NT2/D1 (cell line): ENCODE results near the gene C3orf49.

Experiments used
- DNase-seq: peaks from one replicate; pipeline ENCODE4 v3.0.0-alpha.2; 2011; ENCODE audit warnings: low read depth, low spot score
- H3K27me3 ChIP-seq: 2 replicates; pipeline ENCODE4 v1.6.0; 2011; ENCODE audit warnings: mild to moderate bottlenecking; ENCODE audit not compliant: insufficient read length, insufficient read depth
- H3K36me3 ChIP-seq: 2 replicates; pipeline ENCODE4 v1.6.1; 2011; ENCODE audit warnings: mild to moderate bottlenecking, low read length, mixed read lengths; ENCODE audit not compliant: insufficient read depth, insufficient read length
- H3K4me1 ChIP-seq: 2 replicates; pipeline ENCODE4 v1.5.1; 2011; ENCODE audit not compliant: insufficient read depth, insufficient read length
- H3K4me3 ChIP-seq: 2 replicates; pipeline ENCODE4 v1.5.1; 2011; ENCODE audit warnings: low read depth; ENCODE audit not compliant: insufficient read length
- H3K9ac ChIP-seq: 2 replicates; pipeline ENCODE4 v1.6.0; 2011; ENCODE audit warnings: low read depth; ENCODE audit not compliant: insufficient read length
- H3K9me3 ChIP-seq: 2 replicates; pipeline ENCODE4 v1.5.1; 2011; ENCODE audit warnings: mild to moderate bottlenecking, low read length; ENCODE audit not compliant: insufficient read depth
- SUZ12 ChIP-seq: IDR thresholded peaks from 2 replicates; pipeline ENCODE4 v1.6.1; 2011; ENCODE audit not compliant: insufficient read length, insufficient read depth; ENCODE audit errors: extremely low read depth
- YY1 ChIP-seq: IDR thresholded peaks from 2 replicates; pipeline ENCODE4 v1.6.1; 2011; ENCODE audit not compliant: insufficient read length, insufficient read depth
- ZNF274 ChIP-seq: IDR thresholded peaks from 2 replicates; pipeline ENCODE4 v1.6.1; 2011; ENCODE audit warnings: mild to moderate bottlenecking, low read depth, low read length

The C3orf49 gene

GRCh38 chr3:63863150-63864007 is 44.3 kb downstream of the C3orf49 start, which contains the start of the genes ATXN7 and THOC7:
Gene ATXN7 (plus strand): TSS chr3:63863867. CDS start chr3:63912599, 48,732 bp downstream.
Gene THOC7 (minus strand): TSS chr3:63863805. CDS start chr3:63863790, 15 bp downstream.
- no peaks in the 10 kb centered on the region for H3K9me3 ChIP-seq
- peaks cover 3% of the 10 kb centered on the region for H3K4me1 ChIP-seq
- peak within 1 kb of the TSS; percentile 88 for H3K4me3 ChIP-seq
- TF ChIP-seq SUZ12 (no peak), ZNF274 (no peak), YY1 (no peak)
- H3K27me3 ChIP-seq = no peaks in the 10 kb centered on the region
- H3K36me3 ChIP-seq = peaks cover 14% of the 10 kb centered on the region
- peak; percentile 28 for DNase-seq
- peak within 1 kb of the TSS; percentile 91 for H3K9ac ChIP-seq

DNA sequence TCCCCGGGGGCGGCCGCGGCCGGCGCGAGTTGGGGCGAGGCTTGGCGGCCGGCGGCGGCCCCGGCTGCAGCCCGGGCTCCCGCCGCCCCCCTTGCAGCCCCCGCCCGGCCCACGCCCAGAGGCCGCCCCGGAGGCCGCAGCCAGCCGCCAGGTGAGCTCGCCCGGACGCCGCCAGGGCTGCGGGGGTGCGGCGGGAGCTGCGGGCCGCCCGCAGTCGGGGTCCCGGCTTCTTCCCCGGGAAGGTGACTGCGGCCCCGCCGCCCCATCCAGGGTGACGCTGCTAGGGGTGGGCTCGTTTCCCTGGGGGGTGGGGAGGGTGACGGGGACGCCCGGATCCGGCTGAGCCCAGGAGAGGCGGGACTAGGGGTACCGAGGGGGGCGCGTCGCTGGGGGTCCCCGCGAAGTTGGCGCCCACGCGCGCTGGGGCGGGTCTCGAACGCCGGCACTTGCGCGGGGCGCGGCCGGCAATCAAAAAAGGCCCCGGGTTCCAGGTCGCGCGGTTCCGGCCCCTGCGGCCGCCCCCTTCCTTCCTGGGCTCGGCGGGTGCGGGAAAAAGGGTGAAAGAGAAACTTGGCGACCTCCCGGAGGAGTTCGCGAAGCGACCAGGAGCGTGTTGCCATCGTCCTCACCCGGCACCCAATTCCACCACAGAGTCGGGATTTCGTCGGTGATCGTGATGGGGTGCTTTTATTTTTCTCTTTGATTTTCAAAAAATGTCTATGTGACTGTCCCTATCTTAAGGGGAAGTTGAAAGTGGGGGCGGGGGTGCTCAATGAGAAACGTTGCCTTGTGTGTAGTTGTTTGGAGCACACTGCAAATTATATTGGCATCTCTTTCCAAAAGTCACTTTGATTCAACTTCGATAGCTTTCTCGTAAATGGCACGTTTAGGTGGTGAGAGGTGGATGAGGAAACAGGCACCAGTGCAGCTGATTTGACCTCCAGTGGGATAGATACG is 45.2 kb downstream of the C3orf49 start:
- DNase-seq = no peak
- Histone ChIP-seq H3K36me3 (peaks cover 14% of the 10 kb centered on the region), H3K4me3 (peak overlapping the region; percentile 68), H3K9ac (peak overlapping the region; percentile 83), H3K9me3 (no peaks in the 10 kb centered on the region), H3K27me3 (no peaks in the 10 kb centered on the region), H3K4me1 (peaks cover 3% of the 10 kb centered on the region)
- no peak for TF ChIP-seq YY1
- no peak for TF ChIP-seq ZNF274
- TF ChIP-seq SUZ12 = no peak

DNA sequence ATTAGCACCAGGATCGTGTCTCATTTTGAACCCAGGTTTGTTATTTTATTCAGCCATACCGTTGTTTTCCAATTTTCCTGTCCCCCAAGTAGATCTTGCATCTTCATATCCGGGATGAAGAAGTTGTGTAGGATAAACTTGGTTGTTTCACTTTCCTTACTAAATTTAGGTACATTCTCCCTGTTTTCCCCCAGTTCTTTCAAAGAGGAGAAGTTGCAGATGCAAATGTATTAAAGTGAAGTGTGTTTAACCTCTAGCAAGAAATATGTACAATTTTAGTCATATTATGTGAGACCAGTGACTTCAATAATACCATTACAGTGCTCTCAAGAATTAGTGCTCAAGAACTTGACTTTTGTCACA is 45.8 kb downstream of the C3orf49 start:
- H3K4me1 ChIP-seq = peaks cover 3% of the 10 kb centered on the region
- TF ChIP-seq SUZ12 (no peak), YY1 (no peak), ZNF274 (no peak)

DNA sequence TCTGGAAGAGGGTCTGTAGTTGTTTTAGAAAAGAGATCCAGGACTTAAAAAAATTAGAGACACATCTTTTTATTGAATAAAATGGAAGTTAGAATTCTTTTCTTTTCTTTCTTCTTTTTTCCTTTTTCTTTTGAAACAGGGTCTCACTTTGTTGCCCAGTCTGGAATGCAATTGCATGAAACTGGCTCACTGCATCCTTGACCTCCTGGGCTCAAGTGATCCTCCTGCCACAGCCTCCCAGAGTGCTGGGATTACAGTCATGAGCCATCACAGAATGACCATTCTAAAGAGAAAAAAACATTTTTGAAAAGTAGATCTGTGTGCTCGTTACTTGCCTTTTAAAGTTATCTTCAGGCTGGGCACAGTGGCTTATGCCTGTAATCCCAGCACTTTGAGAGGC is 48.1 kb downstream of the C3orf49 start:
- no peak for DNase-seq
- Histone ChIP-seq H3K27me3 (no peaks in the 10 kb centered on the region), H3K4me1 (no peaks in the 10 kb centered on the region), H3K9me3 (no peaks in the 10 kb centered on the region), H3K36me3 (peaks cover 19% of the 10 kb centered on the region), H3K9ac (no peak overlapping the region), H3K4me3 (no peak overlapping the region)
- TF ChIP-seq SUZ12 (no peak), YY1 (no peak), ZNF274 (no peak)

More for the DNA sequence above, 45.8 kb downstream of the C3orf49 start:
- Histone ChIP-seq H3K4me3 (peak overlapping the region; percentile 68), H3K27me3 (no peaks in the 10 kb centered on the region), H3K9me3 (no peaks in the 10 kb centered on the region), H3K9ac (peak overlapping the region; percentile 83), H3K36me3 (peaks cover 19% of the 10 kb centered on the region)
- no peak for DNase-seq

DNA sequence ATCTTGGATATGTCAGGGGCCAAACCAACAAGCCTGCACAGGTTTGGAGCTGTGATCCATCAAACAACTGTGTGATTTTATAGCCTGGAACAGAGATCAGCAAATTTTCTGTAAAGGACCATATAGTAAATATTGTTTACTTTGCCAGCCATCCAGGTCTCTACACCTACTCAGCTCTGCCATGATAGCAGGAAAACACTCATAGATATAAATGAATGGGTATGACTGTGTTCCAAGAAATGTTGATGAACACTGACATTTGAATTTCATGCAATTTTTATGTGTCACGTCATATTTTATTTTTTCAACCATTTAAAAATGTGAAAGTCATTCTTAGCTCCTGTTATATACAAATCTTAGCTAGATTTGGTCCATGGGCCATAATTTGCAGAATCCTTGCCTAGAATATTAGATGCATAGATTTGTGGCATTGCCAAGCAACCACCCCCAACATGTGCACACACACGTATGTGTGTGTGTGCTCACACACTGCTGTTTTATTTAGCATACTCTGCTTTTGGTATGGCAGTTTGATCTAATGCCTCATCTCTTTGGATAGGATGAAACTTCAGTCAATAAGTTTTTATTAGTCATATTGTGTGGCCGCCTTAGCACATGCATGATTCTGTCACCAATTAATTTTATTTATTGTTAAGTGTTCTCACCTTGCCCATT is 51.0 kb downstream of the C3orf49 start:
- no peaks in the 10 kb centered on the region for H3K4me1 ChIP-seq
- H3K9me3 ChIP-seq = no peaks in the 10 kb centered on the region
- H3K36me3 ChIP-seq = peaks cover 23% of the 10 kb centered on the region
- no peak for DNase-seq
- no peak overlapping the region for H3K4me3 ChIP-seq
- no peaks in the 10 kb centered on the region for H3K27me3 ChIP-seq
- no peak overlapping the region for H3K9ac ChIP-seq
- TF ChIP-seq ZNF274 (no peak), SUZ12 (no peak), YY1 (no peak)

GRCh38 chr3:63870615-63871005 is 51.5 kb downstream of the C3orf49 start:
- Histone ChIP-seq H3K36me3 (peaks cover 23% of the 10 kb centered on the region), H3K4me3 (no peak overlapping the region), H3K9me3 (no peaks in the 10 kb centered on the region), H3K27me3 (no peaks in the 10 kb centered on the region), H3K9ac (no peak overlapping the region), H3K4me1 (no peaks in the 10 kb centered on the region)
- DNase-seq = no peak
- TF ChIP-seq ZNF274 (no peak), YY1 (no peak), SUZ12 (no peak)
